GM19238 (cell line): Measurements from ENCODE around the gene INPP5A.

Experiments used
- DNase-seq: peaks from one replicate; pipeline ENCODE4 v3.0.0; 2011; ENCODE audit warnings: low spot score; ENCODE audit not compliant: insufficient read length

The INPP5A gene

DNA sequence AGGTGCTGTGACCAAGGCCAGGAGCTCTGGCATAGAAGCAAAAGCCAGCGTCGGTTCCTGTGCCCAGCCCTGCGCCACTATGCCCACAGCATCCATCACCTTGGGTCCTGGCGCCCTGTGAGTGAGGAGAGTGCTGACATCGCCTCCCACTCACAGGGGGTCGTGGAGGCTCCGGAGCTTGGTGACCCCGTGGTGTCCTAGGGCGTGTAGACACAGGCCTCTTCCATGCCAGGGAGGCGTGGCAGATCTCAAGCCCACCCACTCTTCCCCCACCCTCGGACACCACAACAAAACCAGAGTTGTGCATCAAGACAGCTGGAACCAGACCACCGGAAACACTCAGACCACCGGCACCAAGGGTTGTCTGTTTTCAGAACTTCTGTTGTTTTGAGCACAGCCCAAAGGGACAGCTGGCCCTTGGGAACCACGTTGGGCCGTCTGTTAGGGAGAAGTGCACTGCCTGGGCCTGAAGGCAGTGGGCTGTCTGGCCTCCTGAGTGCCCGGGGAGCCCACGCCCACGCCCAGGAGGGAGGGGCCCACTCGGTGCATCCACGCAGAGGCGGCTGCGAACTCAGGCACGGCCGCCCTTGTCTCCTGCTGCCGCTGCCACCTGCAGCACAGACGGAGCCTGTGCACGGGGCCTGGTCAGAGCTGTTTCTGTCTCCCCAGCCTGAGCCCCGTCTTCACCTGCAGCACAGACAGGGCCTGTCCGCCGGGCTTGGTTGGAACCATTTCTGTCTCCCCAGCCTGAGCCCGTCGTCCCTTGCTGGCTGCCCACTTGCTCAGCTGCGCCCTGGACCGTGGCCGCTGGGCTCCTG lies 106.3 kb downstream of the INPP5A start:
- DNase-seq = no peak

DNA sequence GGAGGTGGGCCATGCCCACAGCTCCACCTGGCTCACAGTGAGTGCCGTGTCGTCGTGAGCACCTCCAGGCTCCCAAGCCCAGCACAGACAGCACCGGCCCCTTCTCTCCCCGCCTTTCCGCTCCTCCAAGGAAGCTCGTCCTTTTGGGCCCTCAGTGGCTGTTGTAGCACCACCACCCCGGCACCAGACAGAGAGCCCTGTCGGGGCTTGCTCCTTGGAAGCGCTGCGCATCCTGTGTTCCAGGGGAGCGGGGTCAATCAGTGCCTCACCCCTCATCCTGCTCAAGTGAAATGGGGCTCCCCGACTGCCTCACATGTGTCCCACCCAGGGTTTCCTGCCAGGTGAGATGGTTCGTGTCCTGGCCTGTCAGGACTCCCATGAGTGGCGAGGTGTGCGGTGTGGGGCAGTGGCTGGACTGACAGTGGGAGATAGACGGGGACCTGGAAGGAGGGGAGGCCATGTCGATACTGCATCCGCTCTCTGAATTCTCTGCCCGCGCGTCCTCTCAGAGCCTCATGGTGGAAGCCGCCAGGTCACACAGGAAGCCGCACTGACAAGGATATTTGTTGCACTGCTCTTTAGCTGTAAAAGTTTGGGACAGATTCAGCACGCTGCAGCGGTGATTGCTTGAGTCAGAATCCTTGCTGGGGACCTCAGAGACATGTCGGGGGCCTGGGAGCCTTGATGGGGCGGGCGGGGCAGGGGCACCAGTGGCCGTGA lies 107.1 kb downstream of the INPP5A start:
- no peak for DNase-seq

DNA sequence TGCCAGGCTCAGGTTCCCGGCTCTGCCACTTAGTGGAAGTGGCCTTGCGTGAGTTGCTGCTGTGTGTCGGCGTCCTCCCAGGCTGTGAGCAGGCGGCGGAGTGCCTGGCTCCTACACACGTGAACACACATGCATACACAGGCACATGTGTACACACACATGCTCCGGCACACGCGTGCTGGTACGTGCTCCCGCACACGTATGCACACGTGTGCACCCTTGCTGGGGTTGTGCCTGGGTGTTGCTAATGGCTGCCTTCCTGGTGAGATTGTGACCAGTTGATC lies 107.6 kb downstream of the INPP5A start:
- no peak for DNase-seq

GRCh38 chr10:132645630-132646442 lies 108.2 kb downstream of the INPP5A start:
- DNase-seq = no peak

GRCh38 chr10:132646443-132647097 lies 109.0 kb downstream of the INPP5A start:
- DNase-seq = no peak

GRCh38 chr10:132647424-132647823 lies 109.8 kb downstream of the INPP5A start:
- DNase-seq = no peak

DNA sequence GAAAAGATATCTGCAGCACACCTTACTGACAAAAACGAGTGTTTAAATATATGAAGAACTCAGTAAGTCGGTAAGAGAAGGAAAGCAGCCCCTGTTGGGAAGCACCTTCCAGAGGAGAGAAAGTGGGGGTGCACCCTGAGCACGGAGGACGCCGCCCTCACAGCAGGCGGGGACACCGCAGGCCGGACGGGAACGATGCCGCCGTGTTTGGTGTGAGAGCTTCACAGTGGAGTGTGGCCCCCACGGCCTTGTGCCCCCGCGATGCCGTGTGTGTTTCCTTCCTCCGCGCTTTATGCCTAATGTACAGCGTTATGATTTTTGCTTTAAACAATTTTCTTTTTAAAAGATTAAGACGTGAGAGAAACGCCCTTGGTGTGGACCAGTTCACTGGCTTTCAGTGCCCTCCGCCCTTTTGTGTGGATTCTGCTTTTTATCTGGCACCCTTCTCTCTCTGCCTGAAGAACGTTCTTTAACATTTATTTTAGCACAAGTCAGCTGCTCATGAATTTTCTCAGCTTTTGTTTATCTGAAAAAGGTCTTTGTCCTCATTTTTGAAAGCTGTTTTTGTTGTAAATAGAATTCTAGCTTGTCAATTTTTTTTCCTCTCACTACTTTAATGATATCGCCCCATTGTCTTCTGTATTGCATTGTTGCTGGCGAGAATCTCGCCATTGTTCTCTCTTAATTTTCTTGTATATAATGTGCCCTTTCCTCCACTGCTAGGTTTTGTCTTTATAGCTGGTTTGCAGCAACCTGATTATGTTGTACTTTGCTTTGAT lies 110.7 kb downstream of the INPP5A start:
- no peak for DNase-seq

- no peak for DNase-seq
These were observed 111.4 kb downstream of the INPP5A start for GRCh38 chr10:132648851-132649528.

DNA sequence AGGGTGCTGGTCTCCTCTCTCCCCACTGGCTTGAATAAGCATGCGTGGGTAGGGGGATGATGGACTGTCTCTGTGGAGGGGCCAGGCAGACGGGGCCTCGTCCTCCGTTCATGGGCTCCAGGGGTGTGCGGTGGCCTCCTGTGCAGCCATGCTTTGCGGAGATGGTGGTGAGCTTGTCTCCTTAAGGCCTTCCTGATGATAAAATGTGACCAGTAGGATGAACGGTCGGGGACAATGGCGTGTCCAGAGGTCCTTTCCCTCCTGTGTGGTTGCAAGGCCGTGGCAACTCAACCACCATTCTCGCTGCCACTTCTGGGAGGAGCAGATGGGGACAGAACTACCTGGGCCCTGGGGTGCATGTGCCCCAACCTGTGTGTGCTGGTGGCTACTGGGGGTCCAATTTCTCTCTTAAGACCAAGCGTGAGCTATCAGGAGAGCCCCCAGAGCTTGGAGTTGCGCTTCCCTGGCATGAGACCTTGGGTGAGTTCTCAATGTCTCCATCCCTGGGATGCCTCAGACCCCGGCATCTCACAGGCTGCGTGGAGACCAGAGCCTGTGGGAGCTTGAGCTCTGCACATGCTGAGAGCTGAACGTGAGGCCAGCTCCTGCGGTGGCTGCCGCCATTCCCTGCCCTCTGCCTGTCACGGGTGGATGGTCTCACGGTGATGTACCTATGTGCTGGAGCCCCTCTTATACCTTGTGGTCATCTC lies 112.2 kb downstream of the INPP5A start:
- no peak for DNase-seq

DNA sequence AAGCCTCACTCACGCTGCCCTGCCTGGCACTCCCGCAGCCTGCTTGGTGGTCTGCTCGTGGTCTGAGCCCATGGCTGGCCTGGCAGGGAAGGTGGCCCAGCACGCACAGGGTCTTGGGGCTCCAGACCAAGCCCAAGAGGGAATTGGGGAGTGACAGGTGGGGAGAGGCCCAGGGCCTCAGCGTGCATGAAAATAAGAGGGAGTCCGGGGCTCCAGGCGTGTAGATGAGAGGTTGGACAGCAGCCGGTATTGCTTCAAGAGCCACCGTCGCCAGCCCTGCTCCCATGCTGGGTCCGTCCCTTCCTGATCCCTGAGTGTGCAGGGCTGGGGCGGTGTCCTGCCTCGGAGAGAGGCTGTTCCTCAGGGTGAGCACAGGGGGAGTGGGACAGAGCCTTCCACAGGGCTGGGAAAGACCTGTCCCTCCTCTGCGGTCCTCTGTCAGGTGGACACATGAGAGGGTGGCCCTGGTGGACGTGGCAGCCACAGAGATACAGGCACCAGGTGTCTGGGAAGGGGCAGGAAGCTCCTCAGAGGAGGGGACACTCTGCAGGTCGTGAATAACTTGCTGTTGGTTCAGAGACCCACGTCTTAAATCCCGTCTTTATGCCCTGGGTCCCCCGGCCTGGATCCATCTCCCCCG lies 113.1 kb downstream of the INPP5A start:
- DNase-seq = no peak

DNA sequence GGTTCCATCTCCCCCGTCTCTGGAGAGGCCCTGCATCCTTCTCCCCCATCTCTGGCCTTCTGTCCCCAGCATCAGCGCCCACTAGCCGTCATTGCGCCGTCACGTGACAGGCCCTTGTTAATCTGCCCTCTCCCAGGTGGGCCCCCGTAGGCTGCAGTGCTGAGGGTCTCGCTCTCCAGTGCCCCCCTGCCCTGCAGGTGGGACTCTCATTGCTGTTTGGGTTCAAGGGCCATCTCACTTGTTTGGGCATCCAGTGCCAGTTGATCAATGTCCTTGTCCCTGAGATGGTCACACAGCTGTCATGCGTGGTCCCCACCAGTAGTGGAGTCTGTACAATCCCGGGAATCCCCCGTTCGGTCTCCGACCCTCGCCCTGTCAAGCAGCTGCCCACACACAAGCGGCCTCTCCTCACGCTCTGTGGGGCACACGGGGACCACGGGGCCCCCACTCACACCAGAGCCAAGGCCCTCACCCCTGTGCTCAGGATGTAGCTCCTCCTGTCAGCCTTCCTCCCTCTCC lies 114.0 kb downstream of the INPP5A start:
- DNase-seq = no peak

DNA sequence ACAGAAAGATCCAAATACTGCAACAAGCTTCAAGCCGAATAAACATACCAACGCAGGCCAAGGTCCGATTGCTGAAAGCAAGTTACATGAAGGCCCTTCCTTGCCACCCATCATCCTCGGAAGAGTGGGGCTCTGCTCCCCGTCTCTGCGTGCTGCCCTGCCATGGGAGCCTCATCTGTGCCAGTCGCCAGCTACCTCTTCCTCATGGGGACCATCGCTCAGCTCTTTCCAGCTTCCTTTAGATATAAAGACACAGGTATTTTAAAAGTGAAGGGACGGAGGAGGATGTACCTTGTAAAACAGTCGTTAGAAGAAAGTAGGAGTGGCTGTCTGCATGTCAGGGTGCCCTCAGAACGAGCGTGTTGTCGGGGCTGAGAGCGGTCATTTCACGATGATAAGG lies 114.9 kb downstream of the INPP5A start:
- no peak for DNase-seq

- DNase-seq = no peak
These were observed 115.5 kb downstream of the INPP5A start for GRCh38 chr10:132652936-132653590.

GRCh38 chr10:132653721-132654120 lies 116.1 kb downstream of the INPP5A start:
- no peak for DNase-seq

DNA sequence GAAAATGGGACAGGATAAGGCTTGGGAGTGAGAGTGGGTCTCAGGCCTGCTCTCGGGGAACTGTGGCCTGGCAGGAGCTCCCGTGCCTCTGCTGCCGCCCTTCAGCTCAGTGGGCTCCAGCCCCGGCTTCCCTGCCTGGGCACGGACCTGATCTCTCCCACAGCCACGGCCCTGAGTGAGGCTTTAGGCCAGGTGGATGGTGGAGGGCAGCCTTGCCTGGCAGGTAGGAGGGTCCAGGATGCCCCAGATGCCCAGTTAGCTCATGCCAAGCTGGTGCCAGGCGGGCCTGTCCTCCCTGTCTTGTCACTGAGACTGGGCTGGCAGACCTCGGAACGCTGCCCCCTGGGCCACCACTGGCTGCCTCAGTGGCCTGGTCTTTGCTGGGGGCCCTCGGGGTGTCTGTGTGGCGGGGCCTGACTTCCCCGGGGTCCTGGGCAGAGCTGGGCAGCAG lies 116.6 kb downstream of the INPP5A start:
- DNase-seq = no peak

DNA sequence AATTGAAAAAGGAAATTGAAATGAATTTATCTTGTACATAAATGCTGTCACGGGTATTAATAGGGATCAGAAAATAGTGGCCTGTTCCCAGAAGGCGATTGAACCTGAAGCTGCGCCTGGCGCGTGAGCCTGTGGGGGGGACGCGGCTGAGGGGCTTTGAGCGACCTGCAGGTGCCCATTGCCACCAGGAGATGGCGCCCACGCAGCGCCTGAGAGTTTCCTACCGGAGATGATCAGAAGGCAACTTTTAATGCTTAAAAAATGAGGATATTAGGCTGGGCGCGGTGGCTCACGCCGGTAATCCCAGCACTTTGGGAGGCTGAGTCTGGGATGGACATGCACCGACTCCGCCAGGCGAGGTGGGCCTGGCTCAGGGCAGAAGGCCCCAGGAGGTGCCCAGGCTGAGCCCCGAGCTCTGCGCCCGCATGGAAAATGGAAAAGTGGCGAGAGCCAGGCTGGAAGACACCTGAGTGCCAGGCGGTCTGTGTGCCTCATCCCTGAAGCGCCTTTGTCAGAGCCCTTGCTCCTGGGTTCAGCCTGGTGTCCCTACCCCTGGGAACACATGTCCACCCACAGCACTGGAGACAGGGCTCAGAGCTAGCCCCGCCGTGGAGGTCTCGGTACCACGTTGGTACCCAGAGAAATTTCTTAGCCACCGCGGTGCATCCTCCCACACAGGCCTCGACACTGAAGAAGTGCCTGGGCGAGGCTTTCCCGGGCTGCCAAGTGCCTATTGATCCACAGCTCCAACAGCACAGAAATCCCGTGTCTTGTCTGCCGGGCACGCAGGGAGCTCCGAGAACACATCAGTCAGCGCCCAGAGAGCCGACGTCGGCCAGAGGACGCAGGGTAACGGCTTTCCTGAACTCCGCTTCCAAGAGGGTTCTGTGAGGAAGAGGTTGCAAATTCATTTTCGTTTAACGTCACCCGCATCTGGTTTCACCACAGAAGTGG lies 117.4 kb downstream of the INPP5A start:
- DNase-seq = peak; percentile 80

DNA sequence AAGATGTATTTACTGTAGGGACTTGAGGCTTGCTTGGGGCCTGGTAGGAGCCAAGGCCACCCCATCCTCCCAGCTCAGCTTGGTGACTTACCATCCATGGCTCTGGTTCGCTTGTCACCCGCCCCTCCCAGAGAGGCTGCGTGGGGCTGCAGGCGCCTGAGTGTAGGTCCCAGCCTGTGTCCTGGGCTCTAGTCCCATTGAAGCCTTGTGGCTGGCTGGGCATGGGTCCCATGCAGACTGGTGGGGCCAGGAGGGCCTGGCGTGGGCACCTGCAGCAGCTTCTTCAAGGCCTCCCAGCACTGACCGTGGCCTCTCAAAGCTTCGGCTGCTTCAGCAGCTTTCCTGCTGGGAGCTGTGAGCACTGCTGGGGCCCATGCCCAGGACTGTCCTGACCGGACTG lies 118.1 kb downstream of the INPP5A start:
- no peak for DNase-seq
